Measurements from ENCODE around the gene HAUS3.

The HAUS3 gene

DNA sequence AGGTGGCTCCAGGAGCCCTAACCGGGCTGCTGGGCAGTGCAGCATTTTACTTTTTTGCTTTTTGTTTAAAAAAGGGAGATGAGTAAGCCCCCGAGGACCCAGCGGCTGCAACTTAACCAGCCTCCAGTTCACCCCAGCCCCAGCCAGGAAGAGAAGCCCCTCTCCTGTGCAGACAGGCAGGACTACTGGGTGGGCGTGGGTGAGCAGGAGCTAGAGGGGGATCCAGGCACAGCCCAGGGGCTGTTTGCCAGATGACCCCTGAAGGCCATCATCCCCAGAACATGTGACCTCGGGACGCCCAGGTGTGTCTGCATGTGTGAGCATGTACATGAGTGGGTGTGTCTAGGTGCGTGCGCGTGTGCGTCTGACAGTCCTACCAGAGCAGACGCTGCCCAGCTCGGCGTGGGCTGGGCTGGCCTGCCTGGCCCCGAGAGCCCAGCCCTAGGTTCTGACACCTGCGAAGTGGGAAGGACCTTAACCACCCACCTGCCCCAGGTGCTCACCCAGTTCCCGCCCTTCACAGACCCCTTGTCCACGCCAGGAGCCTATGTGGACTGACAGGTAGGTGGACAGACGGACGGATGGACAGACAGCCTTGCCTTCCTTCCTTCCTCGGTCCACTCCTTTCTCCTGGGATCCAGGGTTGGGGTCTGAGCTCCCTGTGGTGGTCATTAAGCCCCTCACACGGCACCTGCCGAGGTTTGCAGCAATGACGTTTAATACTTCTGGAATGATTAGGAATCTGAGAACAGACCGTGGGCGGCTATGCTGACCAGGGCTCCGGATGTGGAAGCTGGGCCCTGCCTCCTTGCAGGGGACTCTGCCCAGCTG is 7.8 kb upstream of the HAUS3 start:
- intact Hi-C loops (cut with DNase I; ENCODE audit: low total_unique reads), result no loop called here
- DNase-seq, result peak in 1 of 2 donors; percentile 8

DNA sequence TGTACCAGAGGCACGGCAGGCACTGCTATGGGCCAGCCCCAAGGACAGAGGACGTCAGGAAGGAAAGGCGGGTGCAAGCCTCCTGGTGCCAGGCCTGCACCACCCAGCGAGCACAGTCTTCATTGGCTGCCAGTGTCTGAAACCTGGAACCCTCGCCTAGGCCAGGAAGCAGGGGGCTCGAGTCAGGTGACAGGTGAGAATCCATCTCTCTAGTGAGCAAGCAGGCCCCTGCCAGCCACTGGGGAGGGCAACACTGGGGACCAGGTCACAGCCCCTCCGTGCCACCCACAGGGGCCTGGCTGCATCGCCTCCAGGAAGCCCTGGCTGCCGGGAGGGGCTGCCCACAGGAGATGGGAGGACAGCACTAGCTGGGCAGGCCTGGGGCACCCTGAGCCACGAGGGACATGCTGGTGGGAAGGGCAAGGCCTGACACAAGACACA is 6.9 kb upstream of the HAUS3 start:
- no peaks in the 10 kb centered on the region for H3K27me3 ChIP-seq
- H3K4me3 ChIP-seq, result no peak overlapping the region
- no peaks in the 10 kb centered on the region for H3K9me3 ChIP-seq
- peaks cover 43 to 75% (median 72%) of the 10 kb centered on the region in 3 donors for H3K36me3 ChIP-seq
- peaks cover 0 to 38% (median 12%) of the 10 kb centered on the region in 4 donors for H3K4me1 ChIP-seq
- TF ChIP-seq, protein P1, sequence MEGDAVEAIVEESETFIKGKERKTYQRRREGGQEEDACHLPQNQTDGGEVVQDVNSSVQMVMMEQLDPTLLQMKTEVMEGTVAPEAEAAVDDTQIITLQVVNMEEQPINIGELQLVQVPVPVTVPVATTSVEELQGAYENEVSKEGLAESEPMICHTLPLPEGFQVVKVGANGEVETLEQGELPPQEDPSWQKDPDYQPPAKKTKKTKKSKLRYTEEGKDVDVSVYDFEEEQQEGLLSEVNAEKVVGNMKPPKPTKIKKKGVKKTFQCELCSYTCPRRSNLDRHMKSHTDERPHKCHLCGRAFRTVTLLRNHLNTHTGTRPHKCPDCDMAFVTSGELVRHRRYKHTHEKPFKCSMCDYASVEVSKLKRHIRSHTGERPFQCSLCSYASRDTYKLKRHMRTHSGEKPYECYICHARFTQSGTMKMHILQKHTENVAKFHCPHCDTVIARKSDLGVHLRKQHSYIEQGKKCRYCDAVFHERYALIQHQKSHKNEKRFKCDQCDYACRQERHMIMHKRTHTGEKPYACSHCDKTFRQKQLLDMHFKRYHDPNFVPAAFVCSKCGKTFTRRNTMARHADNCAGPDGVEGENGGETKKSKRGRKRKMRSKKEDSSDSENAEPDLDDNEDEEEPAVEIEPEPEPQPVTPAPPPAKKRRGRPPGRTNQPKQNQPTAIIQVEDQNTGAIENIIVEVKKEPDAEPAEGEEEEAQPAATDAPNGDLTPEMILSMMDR (IDR thresholded peaks at IDR 0.05), result no peak
- peak in 1 of 2 donors; percentile 17 for DNase-seq
- intact Hi-C loops (cut with DNase I; ENCODE audit: low total_unique reads), result no loop called here
- H3K27ac ChIP-seq, result no peak overlapping the region

More for the DNA sequence above, 7.8 kb upstream of the HAUS3 start:
- Histone ChIP-seq H3K4me3 (no peak overlapping the region), H3K9me3 (no peaks in the 10 kb centered on the region), H3K27me3 (no peaks in the 10 kb centered on the region), H3K4me1 (peaks cover 0 to 33% (median 6%) of the 10 kb centered on the region in 4 donors), H3K27ac (no peak overlapping the region), H3K36me3 (peaks cover 49 to 81% (median 79%) of the 10 kb centered on the region in 3 donors)
- TF ChIP-seq, protein P1 (IDR thresholded peaks at IDR 0.05), result no peak

DNA sequence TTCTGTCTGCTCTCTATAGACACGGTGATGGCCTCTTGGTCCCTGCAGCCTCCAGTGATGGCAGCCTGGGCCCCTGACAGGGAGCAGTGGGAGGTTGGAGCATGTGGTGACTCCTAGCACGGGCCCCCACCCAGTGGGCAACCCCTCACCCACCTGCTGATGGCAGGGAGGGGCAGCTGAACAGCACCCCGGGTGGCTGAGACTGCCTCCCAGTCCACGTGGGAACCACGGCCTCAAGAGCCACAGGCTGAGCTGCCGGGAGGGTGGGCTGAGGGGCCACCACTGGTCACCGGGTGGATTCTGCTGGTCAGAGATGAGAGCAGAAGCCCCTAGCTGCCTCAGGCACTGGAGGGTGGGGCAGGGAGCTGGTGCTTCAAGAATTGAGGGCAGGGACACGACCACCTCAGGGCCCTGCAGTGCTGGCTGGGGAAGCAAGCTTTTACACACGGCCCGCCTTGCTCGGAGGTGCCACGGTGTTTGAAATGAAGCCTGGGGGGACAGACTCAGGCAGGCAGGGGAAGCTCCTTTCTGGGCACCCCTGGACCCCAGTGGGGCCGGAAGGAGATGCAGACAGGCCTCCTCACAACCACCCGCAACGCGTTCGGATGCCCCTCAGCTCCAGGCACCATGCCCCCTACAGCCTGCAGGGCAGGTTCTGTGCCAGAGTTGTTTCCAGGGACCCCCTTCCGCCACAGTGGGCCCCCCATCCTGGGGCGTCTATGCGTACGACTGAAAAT is 6.3 kb upstream of the HAUS3 start:
- Histone ChIP-seq H3K27ac (no peak overlapping the region), H3K4me1 (peaks cover 0 to 38% (median 8%) of the 10 kb centered on the region in 4 donors), H3K4me3 (no peak overlapping the region), H3K27me3 (no peaks in the 10 kb centered on the region), H3K9me3 (no peaks in the 10 kb centered on the region), H3K36me3 (peaks cover 37 to 68% (median 66%) of the 10 kb centered on the region in 3 donors)
- intact Hi-C loops (cut with DNase I; ENCODE audit: low total_unique reads), result no loop called here
- TF ChIP-seq, protein P1 (IDR thresholded peaks at IDR 0.05), result no peak
- DNase-seq, result peak in 1 of 2 donors; percentile 15

DNA sequence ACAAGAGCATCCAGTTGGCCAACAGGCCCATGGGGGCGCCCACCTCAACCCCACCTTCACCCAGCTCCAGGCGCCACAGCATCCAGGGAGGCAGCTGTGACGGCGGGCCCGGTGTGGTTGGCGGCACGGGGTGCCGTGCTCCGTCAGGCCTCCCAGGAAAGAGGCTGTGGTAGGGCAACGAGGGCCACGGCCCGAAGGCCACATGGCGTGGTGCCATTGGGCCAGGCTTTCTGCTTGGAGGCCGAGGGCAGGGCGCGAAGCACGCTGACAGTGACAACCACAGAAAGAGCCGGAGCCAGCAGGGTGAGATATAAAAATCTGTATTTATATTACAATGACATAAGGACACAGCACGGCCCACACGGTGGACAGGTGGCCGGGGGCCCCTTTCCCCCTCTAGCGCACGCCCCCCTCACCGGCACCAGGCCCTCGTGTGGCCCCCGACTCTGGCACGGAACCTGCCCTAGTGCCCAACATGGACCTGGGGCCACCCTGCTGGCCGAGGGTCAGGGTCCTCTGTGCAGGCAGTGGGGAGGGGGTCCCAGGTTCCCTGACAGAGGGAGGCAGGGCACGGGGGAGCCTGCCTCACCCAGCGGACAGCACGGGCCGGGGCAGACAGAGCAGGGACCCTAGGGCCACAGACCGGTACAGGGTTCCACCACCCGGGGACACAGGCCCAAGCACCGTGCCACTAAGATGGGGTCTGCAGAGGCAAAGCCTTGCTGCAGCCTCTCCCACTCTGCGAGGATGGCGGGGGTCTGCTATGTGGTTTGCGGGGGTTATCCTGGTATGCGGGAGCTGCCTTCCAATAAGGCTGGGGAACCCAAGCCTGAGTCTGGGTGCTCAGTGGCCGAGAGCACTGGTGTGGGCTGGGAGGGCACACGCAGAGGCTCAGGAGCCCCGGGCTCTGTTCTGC is 5.5 kb upstream of the HAUS3 start:
- H3K27ac ChIP-seq, result no peak overlapping the region
- no peak overlapping the region for H3K4me3 ChIP-seq
- intact Hi-C loops (cut with DNase I; ENCODE audit: low total_unique reads), result no loop called here
- TF ChIP-seq, protein P1 (IDR thresholded peaks at IDR 0.05), result no peak
- H3K9me3 ChIP-seq, result no peaks in the 10 kb centered on the region
- peaks cover 34 to 60% (median 57%) of the 10 kb centered on the region in 3 donors for H3K36me3 ChIP-seq
- H3K27me3 ChIP-seq, result no peaks in the 10 kb centered on the region
- DNase-seq, result peak in 1 of 2 donors; percentile 19
- H3K4me1 ChIP-seq, result peaks cover 0 to 40% (median 9%) of the 10 kb centered on the region in 4 donors
